ENCODE data around the gene RIMBP2.

Gene RIMBP2

GRCh38 chr12:130511285-130511684 is 204.8 kb downstream of the RIMBP2 start:
- H3K4me3 ChIP-seq (ENCODE audit: low read length), result no peak overlapping the region
- DNase-seq (ENCODE audit: low read depth, low spot score), result no peak

DNA sequence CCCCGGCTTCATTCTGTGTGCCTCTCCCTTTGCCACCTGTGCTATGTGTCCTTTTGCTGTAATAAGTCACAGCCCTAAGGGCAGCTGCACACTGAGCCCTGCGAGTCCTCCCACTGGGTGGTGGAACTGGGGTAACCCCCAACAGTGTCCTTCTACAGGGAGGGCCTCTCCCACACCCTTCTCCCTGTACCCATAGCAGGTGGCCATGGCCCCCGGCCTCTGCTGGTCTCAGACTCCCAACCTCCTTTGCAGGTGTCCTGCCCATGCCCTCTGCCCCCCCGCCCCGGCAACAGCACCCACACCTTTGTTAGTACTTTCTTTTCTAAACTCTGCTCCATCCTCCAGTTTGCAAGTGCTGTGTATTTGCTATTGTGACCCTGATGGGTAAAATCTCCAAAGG is 206.6 kb downstream of the RIMBP2 start:
- H3K4me3 ChIP-seq (ENCODE audit: low read length), result no peak overlapping the region
- no peak for DNase-seq (ENCODE audit: low read depth, low spot score)

GRCh38 chr12:130508847-130509246 is 207.3 kb downstream of the RIMBP2 start:
- DNase-seq (ENCODE audit: low read depth, low spot score), result no peak
- no peak overlapping the region for H3K4me3 ChIP-seq (ENCODE audit: low read length)

DNA sequence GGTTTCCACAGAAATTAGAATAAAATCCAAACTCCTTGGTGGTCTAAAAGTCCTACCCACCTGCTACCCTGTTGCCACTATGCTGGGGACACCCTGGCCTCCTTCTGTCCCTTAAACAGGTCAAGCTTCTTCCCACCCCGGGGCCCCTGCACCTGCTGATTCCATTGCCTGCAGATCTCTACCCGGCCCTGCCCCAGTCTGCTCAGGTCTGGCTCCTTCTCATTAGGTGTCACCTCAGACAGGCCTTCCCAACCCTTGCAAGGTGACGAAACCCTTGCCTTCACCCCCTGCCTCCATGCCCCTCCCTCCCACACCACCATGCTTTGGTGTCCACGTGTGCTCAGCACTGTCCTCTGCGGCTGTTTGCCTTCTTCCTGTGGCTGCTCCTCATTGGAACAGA is 207.8 kb downstream of the RIMBP2 start:
- no peak for DNase-seq (ENCODE audit: low read depth, low spot score)
- no peak overlapping the region for H3K4me3 ChIP-seq (ENCODE audit: low read length)

GRCh38 chr12:130506844-130507243 is 209.3 kb downstream of the RIMBP2 start:
- DNase-seq (ENCODE audit: low read depth, low spot score), result no peak
- no peak overlapping the region for H3K4me3 ChIP-seq (ENCODE audit: low read length)

DNA sequence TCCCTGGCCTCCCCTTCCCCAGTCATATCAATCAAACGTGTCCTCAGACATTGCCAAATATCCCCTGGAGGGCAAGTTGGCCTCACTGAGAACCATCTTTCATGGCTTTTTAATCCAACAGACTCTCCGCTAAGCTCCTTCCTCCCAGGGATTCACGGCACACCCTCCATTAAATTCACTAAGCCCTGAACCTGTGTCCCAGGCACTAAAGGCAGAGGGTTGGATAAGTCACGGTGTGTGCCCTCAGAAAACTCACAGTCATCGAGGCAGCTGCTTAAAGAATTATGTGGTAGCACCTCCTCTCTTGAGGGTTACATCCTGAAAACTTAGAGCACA is 211.3 kb downstream of the RIMBP2 start:
- H3K4me3 ChIP-seq (ENCODE audit: low read length), result no peak overlapping the region
- DNase-seq (ENCODE audit: low read depth, low spot score), result no peak

- no peak overlapping the region for H3K4me3 ChIP-seq (ENCODE audit: low read length)
- no peak for DNase-seq (ENCODE audit: low read depth, low spot score)
These were observed 211.8 kb downstream of the RIMBP2 start for GRCh38 chr12:130504110-130504839.

DNA sequence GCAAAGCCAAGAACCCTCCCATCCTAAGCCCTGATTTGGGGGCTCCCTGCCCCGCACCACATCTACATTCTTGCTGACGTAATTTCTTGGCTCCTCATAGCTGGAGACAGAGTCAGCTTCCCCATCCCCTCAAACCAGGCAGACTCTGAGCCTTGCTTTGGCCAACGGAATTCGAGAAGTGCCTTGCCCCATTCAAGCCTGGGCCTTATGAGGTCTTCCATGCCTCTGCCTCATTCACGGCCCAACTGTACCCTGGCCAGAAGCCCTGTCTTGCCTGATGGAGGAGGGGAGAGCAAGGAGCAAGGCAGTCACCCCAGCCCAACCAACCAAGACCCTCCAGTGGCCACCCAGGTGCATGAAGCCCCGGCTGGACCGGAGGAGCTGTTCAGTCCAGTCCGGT is 214.3 kb downstream of the RIMBP2 start:
- DNase-seq (ENCODE audit: low read depth, low spot score), result no peak

GRCh38 chr12:130500835-130501330 is 215.2 kb downstream of the RIMBP2 start:
- no peak overlapping the region for H3K4me3 ChIP-seq (ENCODE audit: low read length)
- DNase-seq (ENCODE audit: low read depth, low spot score), result no peak

More for the DNA sequence above, 214.3 kb downstream of the RIMBP2 start:
- H3K4me3 ChIP-seq (ENCODE audit: low read length), result no peak overlapping the region

GRCh38 chr12:130499474-130499873 is 216.6 kb downstream of the RIMBP2 start:
- H3K4me3 ChIP-seq (ENCODE audit: low read length), result no peak overlapping the region
- DNase-seq (ENCODE audit: low read depth, low spot score), result no peak

DNA sequence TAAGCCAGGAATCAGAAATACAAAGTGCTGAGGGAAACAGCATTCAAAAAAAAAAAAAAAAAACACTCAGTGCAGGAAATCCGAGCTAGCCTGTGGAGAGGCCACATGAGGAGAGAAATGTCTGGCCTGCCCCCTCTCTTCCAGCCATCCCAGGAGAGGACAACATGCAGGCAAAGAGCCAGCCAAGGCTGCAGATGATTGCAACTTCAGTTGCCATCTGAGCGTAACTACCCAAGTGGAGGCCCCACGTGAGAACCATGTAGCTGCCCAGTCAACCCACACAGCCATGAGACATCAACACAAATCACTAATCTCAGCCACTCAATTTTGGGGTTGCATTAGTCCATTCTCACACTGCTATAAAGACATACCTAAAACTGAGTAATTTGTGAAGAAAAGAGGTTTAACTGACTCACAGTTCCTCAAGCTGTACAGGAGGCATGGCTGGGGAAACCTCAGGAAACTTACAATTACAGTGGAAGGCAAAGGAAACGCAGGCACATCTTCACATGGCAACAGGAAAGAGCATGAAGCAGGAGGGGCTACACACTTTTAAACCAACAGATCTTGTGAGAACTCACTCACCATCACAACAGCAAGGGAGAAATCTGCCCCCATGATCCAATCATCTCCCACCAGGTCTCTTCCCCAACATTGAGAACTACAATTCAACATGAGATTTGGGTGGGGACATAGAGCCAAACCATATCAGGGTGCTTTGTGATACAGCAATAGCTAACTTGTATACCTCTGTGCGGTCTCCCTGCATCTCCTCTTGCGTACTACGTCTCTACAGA is 217.3 kb downstream of the RIMBP2 start:
- no peak for DNase-seq (ENCODE audit: low read depth, low spot score)
- no peak overlapping the region for H3K4me3 ChIP-seq (ENCODE audit: low read length)

DNA sequence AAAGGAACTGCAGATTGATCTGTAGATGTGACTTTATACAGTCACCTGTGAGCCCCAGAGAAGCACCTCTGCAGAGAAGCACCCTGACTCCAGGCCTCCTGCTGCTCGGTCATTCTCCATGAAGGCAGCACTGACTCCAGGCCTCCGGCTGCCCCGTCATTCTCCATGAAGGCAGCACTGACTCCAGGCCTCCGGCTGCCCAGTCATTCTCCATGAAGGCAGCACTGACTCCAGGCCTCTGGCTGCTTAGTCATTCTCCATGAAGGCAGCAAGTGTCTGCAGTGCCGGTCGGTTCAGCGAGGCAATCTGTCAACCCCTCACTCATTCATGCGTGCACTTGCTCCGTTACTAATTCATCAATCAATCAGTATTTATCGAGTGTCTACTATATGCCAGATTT is 218.1 kb downstream of the RIMBP2 start:
- DNase-seq (ENCODE audit: low read depth, low spot score), result no peak
- H3K4me3 ChIP-seq (ENCODE audit: low read length), result no peak overlapping the region

DNA sequence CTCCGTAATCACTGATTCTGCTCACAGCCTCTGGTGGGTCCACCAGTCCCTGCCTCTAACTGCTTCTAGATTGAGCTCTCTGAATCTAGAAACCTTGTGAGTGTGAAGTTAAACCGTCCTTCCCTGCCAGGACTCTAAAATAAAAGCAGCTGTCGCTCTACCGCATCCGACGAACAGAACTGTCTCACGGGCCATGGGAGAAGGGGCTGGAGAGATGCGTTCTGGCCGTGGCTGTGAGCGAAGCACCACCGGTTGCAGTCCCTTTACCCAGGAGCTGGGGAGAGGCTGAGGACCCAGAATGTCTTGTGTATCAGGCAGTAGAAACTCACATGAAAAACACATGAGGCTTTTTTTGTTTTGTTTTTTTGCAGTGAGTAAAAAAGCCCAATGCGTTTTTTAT is 218.8 kb downstream of the RIMBP2 start:
- DNase-seq (ENCODE audit: low read depth, low spot score), result no peak
- H3K4me3 ChIP-seq (ENCODE audit: low read length), result no peak overlapping the region

DNA sequence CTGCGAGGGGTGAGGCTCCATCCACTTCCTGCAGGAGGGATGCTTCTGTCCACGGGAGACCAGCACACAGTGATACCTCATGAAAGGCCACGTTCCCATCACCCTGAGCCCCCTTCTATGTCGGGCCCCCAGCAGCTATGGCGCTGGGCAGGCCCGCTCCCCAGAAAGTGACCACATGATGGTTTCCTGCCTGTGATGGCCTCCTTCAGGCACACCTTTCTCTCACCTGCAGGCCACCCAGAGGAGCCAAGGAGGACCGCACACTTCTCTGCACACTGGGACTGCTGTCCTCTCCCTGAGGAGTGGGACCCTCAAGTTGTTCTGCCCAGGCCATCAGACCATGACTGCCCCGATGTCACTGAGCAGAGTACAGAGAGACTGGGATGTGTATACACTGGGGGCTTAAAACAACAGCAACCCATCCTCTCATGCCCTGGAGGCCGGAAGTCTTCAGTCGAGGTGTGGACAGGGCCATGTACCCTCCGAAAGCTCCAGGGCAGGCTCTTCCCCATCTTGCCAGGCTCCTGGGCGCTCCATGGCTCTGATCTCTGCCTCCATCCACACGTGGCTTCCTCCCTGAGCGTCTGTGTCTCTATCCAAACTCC is 219.5 kb downstream of the RIMBP2 start:
- no peak for DNase-seq (ENCODE audit: low read depth, low spot score)
- H3K4me3 ChIP-seq (ENCODE audit: low read length), result no peak overlapping the region

DNA sequence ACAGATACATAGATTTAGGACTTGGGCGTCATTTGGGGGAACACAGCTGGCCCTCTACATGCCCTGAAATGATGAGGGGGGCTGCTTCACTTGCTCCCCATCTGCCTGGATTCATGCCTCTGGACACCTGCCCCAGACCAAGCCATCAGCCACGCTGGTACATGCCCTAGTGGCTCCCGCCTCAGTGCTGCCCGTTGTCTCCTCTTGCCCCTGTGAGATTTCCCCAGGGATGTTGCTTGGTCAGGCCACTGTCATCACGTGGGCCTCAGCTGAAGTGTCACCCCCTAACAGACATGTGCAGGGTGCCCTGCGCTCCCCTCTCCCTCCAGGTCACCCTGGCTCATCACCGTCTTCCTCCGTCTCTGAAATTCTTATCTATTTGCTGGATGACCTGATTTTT is 220.9 kb downstream of the RIMBP2 start:
- DNase-seq (ENCODE audit: low read depth, low spot score), result no peak
- H3K4me3 ChIP-seq (ENCODE audit: low read length), result no peak overlapping the region

- no peak for DNase-seq (ENCODE audit: low read depth, low spot score)
- H3K4me3 ChIP-seq (ENCODE audit: low read length), result no peak overlapping the region
These were observed 221.4 kb downstream of the RIMBP2 start for GRCh38 chr12:130494736-130495135.

- DNase-seq (ENCODE audit: low read depth, low spot score), result no peak
- no peak overlapping the region for H3K4me3 ChIP-seq (ENCODE audit: low read length)
These were observed 222.1 kb downstream of the RIMBP2 start for GRCh38 chr12:130493951-130494350.

GRCh38 chr12:130491421-130492357 is 224.4 kb downstream of the RIMBP2 start:
- H3K4me3 ChIP-seq (ENCODE audit: low read length), result no peak overlapping the region
- no peak for DNase-seq (ENCODE audit: low read depth, low spot score)

DNA sequence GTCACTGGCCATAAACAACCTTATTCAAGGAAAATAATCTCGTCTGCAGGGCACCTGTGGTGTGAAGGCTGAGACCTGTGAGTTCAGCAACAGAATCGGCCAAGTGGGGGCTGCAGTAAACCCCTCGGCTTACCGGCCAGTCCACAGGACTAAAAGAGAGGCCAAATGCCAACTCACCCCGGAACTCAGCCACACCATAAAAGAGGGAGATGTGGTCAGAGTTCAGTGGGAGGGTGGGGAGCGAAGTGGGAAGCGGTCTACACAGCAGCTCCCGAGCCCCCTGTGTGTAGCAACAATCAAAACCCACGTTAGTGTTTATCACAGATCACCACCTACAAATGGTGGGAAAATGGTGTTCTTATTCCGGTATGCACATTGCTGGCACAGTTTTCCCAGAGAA is 225.4 kb downstream of the RIMBP2 start:
- DNase-seq (ENCODE audit: low read depth, low spot score), result no peak

More for the DNA sequence above, 225.4 kb downstream of the RIMBP2 start:
- no peak overlapping the region for H3K4me3 ChIP-seq (ENCODE audit: low read length)

Measured in Jurkat, Clone E6-1 (cell line).